GM23338 (cell line): Measurements from ENCODE around the gene MCTP2. TPM values are rescaled to one million over a fixed set of nuclear protein-coding genes. Genes with fewer than 3 reads are reported as not detected.
A peak's percentile ranks its signal among the peaks of the same experiment; 100 is the strongest.

ENCODE experiments used
- ATAC-seq: fragments of 200-7000 bp; cut with Tn5 transposase; 3 replicates; pipeline ENCODE4 v1.9.1; 2020
- DNase-seq: peaks from one replicate; pipeline ENCODE4 v3.0.0-alpha.2; 2015; ENCODE audit warnings: low spot score
- H2AFZ ChIP-seq: fragments of 200-600 bp; sonication (generic); 2 replicates; pipeline ENCODE4 v1.8.0; 2016; ENCODE audit warnings: antibody characterized with exemption, mild to moderate bottlenecking, moderate library complexity
- H3F3A ChIP-seq: fragments of 200-600 bp; sonication (generic); replicated peaks from 2 replicates; pipeline ENCODE4 v1.8.0; 2017; ENCODE audit warnings: antibody characterized with exemption, mixed run types, low read depth
- H3K27ac ChIP-seq: fragments of 200-600 bp; sonication (generic); 2 replicates; pipeline ENCODE4 v1.6.1; 2016; ENCODE audit warnings: low read depth
- H3K27me3 ChIP-seq: fragments of 200-600 bp; sonication (generic); 2 replicates; pipeline ENCODE4 v1.8.0; 2016; ENCODE audit warnings: mild to moderate bottlenecking, mixed run types, moderate library complexity; ENCODE audit not compliant: insufficient read depth
- H3K36me3 ChIP-seq: fragments of 200-600 bp; sonication (generic); 2 replicates; pipeline ENCODE4 v1.8.0; 2016; ENCODE audit warnings: mild to moderate bottlenecking; ENCODE audit not compliant: insufficient read depth
- H3K4me1 ChIP-seq: fragments of 200-600 bp; sonication (generic); 2 replicates; pipeline ENCODE4 v1.8.0; 2016; ENCODE audit warnings: mild to moderate bottlenecking, moderate library complexity; ENCODE audit not compliant: insufficient read depth
- H3K4me2 ChIP-seq: fragments of 200-600 bp; sonication (generic); 2 replicates; pipeline ENCODE4 v1.7.1; 2017; ENCODE audit warnings: mixed run types
- H3K4me3 ChIP-seq: fragments of 200-600 bp; sonication (generic); 2 replicates; pipeline ENCODE4 v1.6.1; 2016; ENCODE audit warnings: mixed run types
- H3K79me2 ChIP-seq: fragments of 200-600 bp; sonication (generic); replicated peaks from 2 replicates; pipeline ENCODE4 v1.8.0; 2017; ENCODE audit warnings: mild to moderate bottlenecking; ENCODE audit not compliant: insufficient read depth
- H3K9me2 ChIP-seq: fragments of 200-600 bp; sonication (generic); 2 replicates; pipeline ENCODE4 v1.8.0; 2017; ENCODE audit not compliant: insufficient read depth
- H4K20me1 ChIP-seq: fragments of 200-600 bp; sonication (generic); replicated peaks from 2 replicates; pipeline ENCODE4 v1.8.0; 2017; ENCODE audit warnings: mild to moderate bottlenecking; ENCODE audit not compliant: insufficient read depth
- H3K27ac Mint-ChIP-seq: 2 replicates; pipeline ENCODE4 v1.8.0; 2020; ENCODE audit warnings: inconsistent platforms, mild to moderate bottlenecking, moderate library complexity, mixed read lengths
- H3K27me3 Mint-ChIP-seq: 3 replicates; pipeline ENCODE4 v1.8.0; 2022; ENCODE audit warnings: low read depth, mild to moderate bottlenecking, moderate library complexity, mixed read lengths, inconsistent platforms; ENCODE audit not compliant: insufficient read depth, poor library complexity
- H3K36me3 Mint-ChIP-seq: 3 replicates; pipeline ENCODE4 v1.8.0; 2021; ENCODE audit warnings: low read depth, mild to moderate bottlenecking, inconsistent platforms, moderate library complexity, mixed read lengths
- H3K4me1 Mint-ChIP-seq: 3 replicates; pipeline ENCODE4 v1.8.0; 2020; ENCODE audit warnings: mild to moderate bottlenecking, inconsistent platforms, mixed read lengths
- H3K4me3 Mint-ChIP-seq: 3 replicates; pipeline ENCODE4 v1.8.0; 2021; ENCODE audit warnings: moderate library complexity, mild to moderate bottlenecking, inconsistent platforms, mixed read lengths
- H3K9me3 Mint-ChIP-seq: 3 replicates; pipeline ENCODE4 v1.8.0; 2020; ENCODE audit warnings: moderate library complexity, mild to moderate bottlenecking, inconsistent platforms, mixed read lengths
- JUNB ChIP-seq: IDR thresholded peaks from one replicate; pipeline ENCODE4 v1.6.1; 2016; ENCODE audit warnings: antibody characterized with exemption; ENCODE audit not compliant: unreplicated experiment
- ZNF331 ChIP-seq: fragments of 250-450 bp; sonication (Bioruptor Pico); IDR thresholded peaks from 2 replicates; pipeline ENCODE4 v1.5.0; 2020; ENCODE audit warnings: low read depth, mild to moderate bottlenecking, moderate library complexity
- polyA plus RNA-seq: library from polyadenylated mRNA; unstranded; fragments of >200 nt; fragmentation: Nextera tagmentation; extraction: Ambion mirVana; gene quantifications from 2 replicates; pipeline ENCODE4 v1.2.1, GENCODE V29; 2016
- total RNA-seq: library from RNA; depleted of rRNA; stranded (reverse); fragments of >200 nt; shearing (Covaris generic); gene quantifications from 2 replicates; pipeline ENCODE4 v1.2.3, GENCODE V29; 2014
- TF ChIP-seq, protein P1 (sequence below): IDR thresholded peaks from one replicate; pipeline ENCODE4 v1.6.1; 2018; ENCODE audit warnings: antibody characterized with exemption; ENCODE audit not compliant: unreplicated experiment
- TF ChIP-seq, protein P2 (sequence below): fragments of 250-450 bp; sonication (Bioruptor Pico); IDR thresholded peaks from 2 replicates; pipeline ENCODE4 v1.5.0; 2020; ENCODE audit warnings: mild to moderate bottlenecking, moderate library complexity

Gene MCTP2
- total and polyA plus RNA-seq, 2 experiments from 2014 or later: 1.8 to 5.5 TPM

DNA sequence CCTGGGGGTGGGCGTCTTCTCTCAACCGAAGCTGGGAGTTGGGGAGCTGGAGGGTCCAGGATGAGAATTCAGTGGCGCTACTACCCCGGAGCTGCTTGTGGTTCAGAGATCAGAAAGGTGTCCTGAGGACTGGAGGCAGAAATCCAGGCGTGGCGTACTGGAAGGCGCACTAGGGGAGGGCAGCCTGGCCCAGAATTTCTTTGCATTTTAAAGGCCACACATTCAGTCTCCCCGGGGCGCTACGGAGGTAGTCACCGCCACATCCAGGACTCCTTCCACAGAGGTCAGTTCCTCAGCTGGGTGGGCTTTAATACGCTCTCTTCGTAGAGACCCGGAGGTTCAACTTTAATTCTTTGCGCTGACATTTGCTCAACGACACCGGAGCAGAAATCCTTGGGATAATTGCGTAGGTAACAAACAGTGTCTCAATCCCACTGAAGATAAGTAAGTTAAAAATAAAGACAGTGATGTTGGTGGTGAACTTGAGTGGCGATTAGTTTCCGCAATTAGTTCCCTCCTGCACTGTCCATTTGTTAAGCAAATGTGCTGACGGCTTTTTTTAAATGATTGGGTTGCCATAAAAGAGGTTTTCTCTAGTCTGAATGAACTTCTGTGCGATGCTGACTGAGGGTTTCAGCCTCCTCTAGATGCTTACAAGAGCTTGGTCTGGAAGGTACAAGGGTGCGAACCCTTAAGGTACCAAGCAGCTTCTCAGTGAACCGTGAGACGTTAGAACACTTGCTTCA lies 535 bp downstream of the MCTP2 start (continued):
- TF ChIP-seq, protein P1, sequence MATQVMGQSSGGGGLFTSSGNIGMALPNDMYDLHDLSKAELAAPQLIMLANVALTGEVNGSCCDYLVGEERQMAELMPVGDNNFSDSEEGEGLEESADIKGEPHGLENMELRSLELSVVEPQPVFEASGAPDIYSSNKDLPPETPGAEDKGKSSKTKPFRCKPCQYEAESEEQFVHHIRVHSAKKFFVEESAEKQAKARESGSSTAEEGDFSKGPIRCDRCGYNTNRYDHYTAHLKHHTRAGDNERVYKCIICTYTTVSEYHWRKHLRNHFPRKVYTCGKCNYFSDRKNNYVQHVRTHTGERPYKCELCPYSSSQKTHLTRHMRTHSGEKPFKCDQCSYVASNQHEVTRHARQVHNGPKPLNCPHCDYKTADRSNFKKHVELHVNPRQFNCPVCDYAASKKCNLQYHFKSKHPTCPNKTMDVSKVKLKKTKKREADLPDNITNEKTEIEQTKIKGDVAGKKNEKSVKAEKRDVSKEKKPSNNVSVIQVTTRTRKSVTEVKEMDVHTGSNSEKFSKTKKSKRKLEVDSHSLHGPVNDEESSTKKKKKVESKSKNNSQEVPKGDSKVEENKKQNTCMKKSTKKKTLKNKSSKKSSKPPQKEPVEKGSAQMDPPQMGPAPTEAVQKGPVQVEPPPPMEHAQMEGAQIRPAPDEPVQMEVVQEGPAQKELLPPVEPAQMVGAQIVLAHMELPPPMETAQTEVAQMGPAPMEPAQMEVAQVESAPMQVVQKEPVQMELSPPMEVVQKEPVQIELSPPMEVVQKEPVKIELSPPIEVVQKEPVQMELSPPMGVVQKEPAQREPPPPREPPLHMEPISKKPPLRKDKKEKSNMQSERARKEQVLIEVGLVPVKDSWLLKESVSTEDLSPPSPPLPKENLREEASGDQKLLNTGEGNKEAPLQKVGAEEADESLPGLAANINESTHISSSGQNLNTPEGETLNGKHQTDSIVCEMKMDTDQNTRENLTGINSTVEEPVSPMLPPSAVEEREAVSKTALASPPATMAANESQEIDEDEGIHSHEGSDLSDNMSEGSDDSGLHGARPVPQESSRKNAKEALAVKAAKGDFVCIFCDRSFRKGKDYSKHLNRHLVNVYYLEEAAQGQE: no peak

DNA sequence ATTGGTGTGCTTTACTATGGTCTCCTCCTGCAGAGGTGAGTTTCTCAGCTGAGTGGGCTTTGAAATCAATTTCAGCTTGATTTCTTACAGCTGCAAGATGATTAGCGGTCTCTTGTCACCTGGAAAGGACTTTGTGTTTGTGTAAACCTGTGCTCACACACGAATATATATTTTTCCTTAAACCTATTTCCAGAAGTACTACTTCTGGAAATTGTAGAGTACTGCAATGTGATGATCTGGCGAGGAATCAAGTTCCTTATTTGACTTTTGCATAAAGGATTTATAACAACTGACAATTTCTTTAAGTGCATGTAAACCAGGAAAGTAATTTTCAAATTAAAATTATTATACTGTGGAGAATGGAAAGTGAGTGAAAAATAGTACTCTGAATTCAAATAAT lies 2.1 kb downstream of the MCTP2 start:
- Histone ChIP-seq H3K4me3 (peak overlapping the region; percentile 22; the same call in 1 of the 2 replicates), H3K79me2 (no peaks in the 10 kb centered on the region), H3K27ac (no peak overlapping the region), H3K4me2 (peak overlapping the region; percentile 63), H2AFZ (no peak overlapping the region), H4K20me1 (no peaks in the 10 kb centered on the region), H3K27me3 (peaks cover 31% of the 10 kb centered on the region), H3K36me3 (no peaks in the 10 kb centered on the region), H3K9me2 (peaks cover 5% of the 10 kb centered on the region; the same call in 1 of the 2 replicates), H3K4me1 (peaks cover 35% of the 10 kb centered on the region), H3F3A (peaks cover 7% of the 10 kb centered on the region; the same call in 1 of the 2 replicates)
- ATAC-seq (no peak), DNase-seq (no peak)
- Mint-ChIP-seq H3K9me3 (no peaks in the 10 kb centered on the region; the same call in 2 of the 3 replicates), H3K36me3 (no peaks in the 10 kb centered on the region), H3K27me3 (peaks cover 13% of the 10 kb centered on the region), H3K4me3 (no peak overlapping the region), H3K27ac (no peak overlapping the region), H3K4me1 (peaks cover 32% of the 10 kb centered on the region)
- TF ChIP-seq JUNB: no peak

DNA sequence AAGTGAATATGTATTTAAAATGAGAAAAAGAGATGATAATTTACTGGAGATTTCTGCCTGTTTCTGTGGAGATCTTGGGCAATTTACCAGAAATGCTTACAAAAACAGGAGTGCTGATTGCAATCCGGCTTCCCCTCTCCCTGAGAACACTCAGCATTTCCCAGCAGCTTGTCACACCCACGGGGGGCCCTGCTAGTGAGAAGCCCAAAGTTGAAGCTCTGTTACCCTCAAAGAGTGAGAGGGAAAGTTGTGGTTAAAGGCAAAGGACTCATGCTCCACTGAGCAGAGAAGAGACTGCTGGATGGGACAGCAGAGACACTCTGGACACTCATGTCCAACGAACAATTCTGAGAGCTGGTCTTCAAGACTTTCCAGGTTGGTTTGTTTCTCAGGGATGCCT lies 2.9 kb downstream of the MCTP2 start:
- Mint-ChIP-seq H3K4me3 (no peak overlapping the region), H3K27me3 (peaks cover 17% of the 10 kb centered on the region), H3K36me3 (no peaks in the 10 kb centered on the region), H3K9me3 (no peaks in the 10 kb centered on the region; the same call in 2 of the 3 replicates), H3K27ac (no peak overlapping the region), H3K4me1 (peaks cover 32% of the 10 kb centered on the region)
- Histone ChIP-seq H3K27ac (no peak overlapping the region), H3K4me2 (peak overlapping the region; percentile 63), H3K4me3 (no peak overlapping the region), H3K27me3 (peaks cover 31% of the 10 kb centered on the region), H3K4me1 (peaks cover 35% of the 10 kb centered on the region), H4K20me1 (no peaks in the 10 kb centered on the region), H2AFZ (no peak overlapping the region), H3K9me2 (peaks cover 5% of the 10 kb centered on the region; the same call in 1 of the 2 replicates), H3K79me2 (no peaks in the 10 kb centered on the region), H3F3A (peaks cover 7% of the 10 kb centered on the region; the same call in 1 of the 2 replicates), H3K36me3 (no peaks in the 10 kb centered on the region)
- DNase-seq: no peak
- no peak for ATAC-seq
- TF ChIP-seq, protein P2, sequence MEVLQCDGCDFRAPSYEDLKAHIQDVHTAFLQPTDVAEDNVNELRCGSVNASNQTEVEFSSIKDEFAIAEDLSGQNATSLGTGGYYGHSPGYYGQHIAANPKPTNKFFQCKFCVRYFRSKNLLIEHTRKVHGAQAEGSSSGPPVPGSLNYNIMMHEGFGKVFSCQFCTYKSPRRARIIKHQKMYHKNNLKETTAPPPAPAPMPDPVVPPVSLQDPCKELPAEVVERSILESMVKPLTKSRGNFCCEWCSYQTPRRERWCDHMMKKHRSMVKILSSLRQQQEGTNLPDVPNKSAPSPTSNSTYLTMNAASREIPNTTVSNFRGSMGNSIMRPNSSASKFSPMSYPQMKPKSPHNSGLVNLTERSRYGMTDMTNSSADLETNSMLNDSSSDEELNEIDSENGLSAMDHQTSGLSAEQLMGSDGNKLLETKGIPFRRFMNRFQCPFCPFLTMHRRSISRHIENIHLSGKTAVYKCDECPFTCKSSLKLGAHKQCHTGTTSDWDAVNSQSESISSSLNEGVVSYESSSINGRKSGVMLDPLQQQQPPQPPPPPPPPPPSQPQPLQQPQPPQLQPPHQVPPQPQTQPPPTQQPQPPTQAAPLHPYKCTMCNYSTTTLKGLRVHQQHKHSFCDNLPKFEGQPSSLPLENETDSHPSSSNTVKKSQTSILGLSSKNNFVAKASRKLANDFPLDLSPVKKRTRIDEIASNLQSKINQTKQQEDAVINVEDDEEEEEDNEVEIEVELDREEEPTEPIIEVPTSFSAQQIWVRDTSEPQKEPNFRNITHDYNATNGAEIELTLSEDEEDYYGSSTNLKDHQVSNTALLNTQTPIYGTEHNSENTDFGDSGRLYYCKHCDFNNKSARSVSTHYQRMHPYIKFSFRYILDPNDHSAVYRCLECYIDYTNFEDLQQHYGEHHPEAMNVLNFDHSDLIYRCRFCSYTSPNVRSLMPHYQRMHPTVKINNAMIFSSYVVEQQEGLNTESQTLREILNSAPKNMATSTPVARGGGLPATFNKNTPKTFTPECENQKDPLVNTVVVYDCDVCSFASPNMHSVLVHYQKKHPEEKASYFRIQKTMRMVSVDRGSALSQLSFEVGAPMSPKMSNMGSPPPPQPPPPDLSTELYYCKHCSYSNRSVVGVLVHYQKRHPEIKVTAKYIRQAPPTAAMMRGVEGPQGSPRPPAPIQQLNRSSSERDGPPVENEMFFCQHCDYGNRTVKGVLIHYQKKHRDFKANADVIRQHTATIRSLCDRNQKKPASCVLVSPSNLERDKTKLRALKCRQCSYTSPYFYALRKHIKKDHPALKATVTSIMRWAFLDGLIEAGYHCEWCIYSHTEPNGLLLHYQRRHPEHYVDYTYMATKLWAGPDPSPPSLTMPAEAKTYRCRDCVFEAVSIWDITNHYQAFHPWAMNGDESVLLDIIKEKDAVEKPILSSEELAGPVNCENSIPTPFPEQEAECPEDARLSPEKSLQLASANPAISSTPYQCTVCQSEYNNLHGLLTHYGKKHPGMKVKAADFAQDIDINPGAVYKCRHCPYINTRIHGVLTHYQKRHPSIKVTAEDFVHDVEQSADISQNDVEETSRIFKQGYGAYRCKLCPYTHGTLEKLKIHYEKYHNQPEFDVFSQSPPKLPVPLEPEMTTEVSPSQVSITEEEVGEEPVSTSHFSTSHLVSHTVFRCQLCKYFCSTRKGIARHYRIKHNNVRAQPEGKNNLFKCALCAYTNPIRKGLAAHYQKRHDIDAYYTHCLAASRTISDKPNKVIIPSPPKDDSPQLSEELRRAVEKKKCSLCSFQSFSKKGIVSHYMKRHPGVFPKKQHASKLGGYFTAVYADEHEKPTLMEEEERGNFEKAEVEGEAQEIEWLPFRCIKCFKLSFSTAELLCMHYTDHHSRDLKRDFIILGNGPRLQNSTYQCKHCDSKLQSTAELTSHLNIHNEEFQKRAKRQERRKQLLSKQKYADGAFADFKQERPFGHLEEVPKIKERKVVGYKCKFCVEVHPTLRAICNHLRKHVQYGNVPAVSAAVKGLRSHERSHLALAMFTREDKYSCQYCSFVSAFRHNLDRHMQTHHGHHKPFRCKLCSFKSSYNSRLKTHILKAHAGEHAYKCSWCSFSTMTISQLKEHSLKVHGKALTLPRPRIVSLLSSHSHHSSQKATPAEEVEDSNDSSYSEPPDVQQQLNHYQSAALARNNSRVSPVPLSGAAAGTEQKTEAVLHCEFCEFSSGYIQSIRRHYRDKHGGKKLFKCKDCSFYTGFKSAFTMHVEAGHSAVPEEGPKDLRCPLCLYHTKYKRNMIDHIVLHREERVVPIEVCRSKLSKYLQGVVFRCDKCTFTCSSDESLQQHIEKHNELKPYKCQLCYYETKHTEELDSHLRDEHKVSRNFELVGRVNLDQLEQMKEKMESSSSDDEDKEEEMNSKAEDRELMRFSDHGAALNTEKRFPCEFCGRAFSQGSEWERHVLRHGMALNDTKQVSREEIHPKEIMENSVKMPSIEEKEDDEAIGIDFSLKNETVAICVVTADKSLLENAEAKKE (CRISPR knock-in tag): no peak
- TF ChIP-seq JUNB (no peak), ZNF331 (CRISPR knock-in tag) (no peak)
- TF ChIP-seq, protein P1: no peak
